Fibroblast of skin of scalp (primary cell): ENCODE results near the gene TEAD1.
"Not testable (repeated sequence)": the region's sequence is repeated elsewhere in the genome, so short reads cannot be mapped to it uniquely, and the experiment has no call there.

ENCODE experiments used
- DNase-seq: peaks from one replicate; pipeline ENCODE4 v3.0.0-alpha.2; 2013

Gene TEAD1

GRCh38 chr11:12865863-12866595, 191.8 kb downstream of the TEAD1 start:
- DNase-seq: no peak

GRCh38 chr11:12867531-12867930, 193.3 kb downstream of the TEAD1 start:
- DNase-seq: no peak

GRCh38 chr11:12868315-12869073, 194.3 kb downstream of the TEAD1 start:
- DNase-seq: peak; percentile 59

GRCh38 chr11:12871241-12871640, 197.0 kb downstream of the TEAD1 start:
- DNase-seq: peak; percentile 67

GRCh38 chr11:12871788-12872321, 197.6 kb downstream of the TEAD1 start:
- peak; percentile 29 for DNase-seq

GRCh38 chr11:12876340-12876739, 202.1 kb downstream of the TEAD1 start:
- DNase-seq: peak; percentile 81

GRCh38 chr11:12876988-12877387, 202.8 kb downstream of the TEAD1 start:
- DNase-seq: no peak

GRCh38 chr11:12877508-12877907, 203.3 kb downstream of the TEAD1 start:
- DNase-seq: not testable (repeated sequence)

GRCh38 chr11:12880327-12880726, 206.1 kb downstream of the TEAD1 start:
- no peak for DNase-seq

- peak; percentile 29 for DNase-seq
These were observed 208.4 kb downstream of the TEAD1 start for GRCh38 chr11:12882670-12883069.

- DNase-seq: peak; percentile 24
These were observed 210.6 kb downstream of the TEAD1 start for GRCh38 chr11:12884751-12885318.

- no peak for DNase-seq
These were observed 211.6 kb downstream of the TEAD1 start for GRCh38 chr11:12885717-12886239.

- DNase-seq: no peak
These were observed 212.3 kb downstream of the TEAD1 start for GRCh38 chr11:12886508-12886907.

GRCh38 chr11:12888525-12889158, 214.4 kb downstream of the TEAD1 start:
- peak; percentile 89 for DNase-seq

GRCh38 chr11:12889243-12889642, 215.0 kb downstream of the TEAD1 start:
- peak; percentile 74 for DNase-seq

- DNase-seq: no peak
These were observed 216.3 kb downstream of the TEAD1 start for GRCh38 chr11:12890476-12890875.

GRCh38 chr11:12893787-12894672, 219.8 kb downstream of the TEAD1 start:
- DNase-seq: peak; percentile 73

- no peak for DNase-seq
These were observed 223.2 kb downstream of the TEAD1 start for GRCh38 chr11:12897390-12897789.

GRCh38 chr11:12897867-12898266, 223.6 kb downstream of the TEAD1 start:
- DNase-seq: no peak

- DNase-seq: peak; percentile 91
These were observed 226.3 kb downstream of the TEAD1 start for GRCh38 chr11:12900496-12900895.

GRCh38 chr11:12901272-12901671, 227.1 kb downstream of the TEAD1 start:
- peak; percentile 22 for DNase-seq
